Measurements from ENCODE around the gene RHBDD2. TPM values are rescaled to one million over a fixed set of nuclear protein-coding genes. Genes with fewer than 3 reads are reported as not detected.
A peak's percentile ranks its signal among the peaks of the same experiment; 100 is the strongest.

RHBDD2 gene
- total and polyA plus RNA-seq, 9 of the 15 experiments (the other 6 are each of a cell fraction or from before 2014, with no cell fraction given), result 3.3 to 36.7 (median 17.9) TPM

- no peak; the same call in 1 of the 2 replicates for TF ChIP-seq REST (IDR thresholded peaks at IDR 0.05; ENCODE audit: borderline replicate concordance)
- TF ChIP-seq REST (CRISPR knock-in tag; IDR thresholded peaks at IDR 0.05; ENCODE audit: low read depth), result peak; percentile 83; the same call in 1 of the 2 replicates
- TF ChIP-seq MEIS2 (IDR thresholded peaks at IDR 0.05; ENCODE audit: partially characterized antibody), result no peak
- TF ChIP-seq, protein P1, sequence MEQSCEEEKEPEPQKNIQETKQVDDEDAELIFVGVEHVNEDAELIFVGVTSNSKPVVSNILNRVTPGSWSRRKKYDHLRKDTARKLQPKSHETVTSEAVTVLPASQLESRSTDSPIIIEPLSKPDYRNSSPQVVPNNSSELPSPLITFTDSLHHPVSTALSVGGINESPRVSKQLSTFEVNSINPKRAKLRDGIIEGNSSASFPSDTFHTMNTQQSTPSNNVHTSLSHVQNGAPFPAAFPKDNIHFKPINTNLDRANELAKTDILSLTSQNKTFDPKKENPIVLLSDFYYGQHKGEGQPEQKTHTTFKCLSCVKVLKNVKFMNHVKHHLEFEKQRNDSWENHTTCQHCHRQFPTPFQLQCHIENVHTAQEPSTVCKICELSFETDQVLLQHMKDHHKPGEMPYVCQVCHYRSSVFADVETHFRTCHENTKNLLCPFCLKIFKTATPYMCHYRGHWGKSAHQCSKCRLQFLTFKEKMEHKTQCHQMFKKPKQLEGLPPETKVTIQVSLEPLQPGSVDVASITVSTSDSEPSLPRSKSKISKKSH (CRISPR knock-in tag; IDR thresholded peaks at IDR 0.05), result no peak
- no peak for TF ChIP-seq CBX2 (IDR thresholded peaks at IDR 0.05; ENCODE audit: insufficient read depth, low read length, poor library complexity, severe bottlenecking)
- TF ChIP-seq MYBL2 (IDR thresholded peaks at IDR 0.05; ENCODE audit: low read depth), result no peak
- TF ChIP-seq MYBL2 (CRISPR knock-in tag; IDR thresholded peaks at IDR 0.05; ENCODE audit: borderline replicate concordance), result no peak
- TF ChIP-seq PTTG1 (tag; IDR thresholded peaks at IDR 0.05; ENCODE audit: low read depth), result no peak
- TF ChIP-seq MAFK (IDR thresholded peaks at IDR 0.05; ENCODE audit: low read length), result no peak
- no peak for TF ChIP-seq COPS2 (conservative IDR thresholded peaks at IDR 0.05)
- 0 out of 2 replicates have a peak, but pooled peaks have one; percentile 24 for TF ChIP-seq ZNF384 (IDR thresholded peaks at IDR 0.05; ENCODE audit: low read depth, low read length)
- TF ChIP-seq, protein P2, sequence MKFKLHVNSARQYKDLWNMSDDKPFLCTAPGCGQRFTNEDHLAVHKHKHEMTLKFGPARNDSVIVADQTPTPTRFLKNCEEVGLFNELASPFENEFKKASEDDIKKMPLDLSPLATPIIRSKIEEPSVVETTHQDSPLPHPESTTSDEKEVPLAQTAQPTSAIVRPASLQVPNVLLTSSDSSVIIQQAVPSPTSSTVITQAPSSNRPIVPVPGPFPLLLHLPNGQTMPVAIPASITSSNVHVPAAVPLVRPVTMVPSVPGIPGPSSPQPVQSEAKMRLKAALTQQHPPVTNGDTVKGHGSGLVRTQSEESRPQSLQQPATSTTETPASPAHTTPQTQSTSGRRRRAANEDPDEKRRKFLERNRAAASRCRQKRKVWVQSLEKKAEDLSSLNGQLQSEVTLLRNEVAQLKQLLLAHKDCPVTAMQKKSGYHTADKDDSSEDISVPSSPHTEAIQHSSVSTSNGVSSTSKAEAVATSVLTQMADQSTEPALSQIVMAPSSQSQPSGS (CRISPR knock-in tag; IDR thresholded peaks at IDR 0.05), result no peak
- TF ChIP-seq ZNF175 (CRISPR knock-in tag; IDR thresholded peaks at IDR 0.05; ENCODE audit: low read depth), result no peak
- TF ChIP-seq POLR2G (IDR thresholded peaks at IDR 0.05; ENCODE audit: low read depth, low read length), result peak; percentile 96
Measured at GRCh38 chr7:75878769-75879611, at the start of gene RHBDD2 (continued).

All from K562 (cell line).